Body of pancreas (tissue), 4 donors: ENCODE results near the gene RBMS1.

ENCODE experiments used
- CTCF ChIP-seq, 7 experiments: fragments of 450-650 bp in 4 of 7; fragments of 200-600 bp in 3 of 7; sonication (generic) in 3 of 7; IDR thresholded peaks; one replicate each; pipeline ENCODE4 v1.5.1; 2016 to 2019; ENCODE audit warnings: antibody characterized with exemption in 7 of 7
- POLR2A ChIP-seq, 3 donors: fragments of 450-650 bp; IDR thresholded peaks; one replicate each; pipeline ENCODE4 v1.6.1; 2016; ENCODE audit warnings: antibody characterized with exemption in 3 of 3, mild to moderate bottlenecking in 2 of 3

- TF ChIP-seq CTCF (IDR thresholded peaks at IDR 0.05) (no peak), POLR2A (IDR thresholded peaks at IDR 0.05) (no peak)
Observed at GRCh38 chr2:160450486-160450885, 43.1 kb downstream of the RBMS1 start.
